Breast epithelium (tissue), 3 donors: Measurements from ENCODE around the gene SLC38A9.

Source experiments
- POLR2A ChIP-seq: fragments of 450-650 bp; IDR thresholded peaks from one replicate; pipeline ENCODE4 v1.6.1; 2016; ENCODE audit warnings: antibody characterized with exemption, mild to moderate bottlenecking, moderate library complexity
- POLR2AphosphoS5 ChIP-seq, 3 donors: sonication (generic); formaldehyde crosslinking; IDR thresholded peaks; one replicate each; pipeline ENCODE4 v1.6.1; 2017; ENCODE audit warnings: antibody characterized with exemption in 3 of 3
- TF ChIP-seq, protein P1 (sequence below), 3 donors: fragments of 450-650 bp; IDR thresholded peaks; one replicate each; pipeline ENCODE4 v1.5.1; 2016 to 2017; ENCODE audit warnings: antibody characterized with exemption in 3 of 3, mild to moderate bottlenecking in 3 of 3, moderate library complexity in 3 of 3

GRCh38 chr5:55679556-55679955 is 32.6 kb downstream of the SLC38A9 start:
- TF ChIP-seq POLR2AphosphoS5 (IDR thresholded peaks at IDR 0.05) (no peak), POLR2A (no peak)
- TF ChIP-seq, protein P1, sequence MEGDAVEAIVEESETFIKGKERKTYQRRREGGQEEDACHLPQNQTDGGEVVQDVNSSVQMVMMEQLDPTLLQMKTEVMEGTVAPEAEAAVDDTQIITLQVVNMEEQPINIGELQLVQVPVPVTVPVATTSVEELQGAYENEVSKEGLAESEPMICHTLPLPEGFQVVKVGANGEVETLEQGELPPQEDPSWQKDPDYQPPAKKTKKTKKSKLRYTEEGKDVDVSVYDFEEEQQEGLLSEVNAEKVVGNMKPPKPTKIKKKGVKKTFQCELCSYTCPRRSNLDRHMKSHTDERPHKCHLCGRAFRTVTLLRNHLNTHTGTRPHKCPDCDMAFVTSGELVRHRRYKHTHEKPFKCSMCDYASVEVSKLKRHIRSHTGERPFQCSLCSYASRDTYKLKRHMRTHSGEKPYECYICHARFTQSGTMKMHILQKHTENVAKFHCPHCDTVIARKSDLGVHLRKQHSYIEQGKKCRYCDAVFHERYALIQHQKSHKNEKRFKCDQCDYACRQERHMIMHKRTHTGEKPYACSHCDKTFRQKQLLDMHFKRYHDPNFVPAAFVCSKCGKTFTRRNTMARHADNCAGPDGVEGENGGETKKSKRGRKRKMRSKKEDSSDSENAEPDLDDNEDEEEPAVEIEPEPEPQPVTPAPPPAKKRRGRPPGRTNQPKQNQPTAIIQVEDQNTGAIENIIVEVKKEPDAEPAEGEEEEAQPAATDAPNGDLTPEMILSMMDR (IDR thresholded peaks at IDR 0.05): no peak
